Endothelial cell of umbilical vein (primary cell): Measurements from ENCODE around the gene UBE3B.

Experiments used
- EZH2 ChIP-seq: IDR thresholded peaks from 2 replicates; pipeline ENCODE4 v1.6.1; 2012; ENCODE audit warnings: borderline replicate concordance, low read depth, mild to moderate bottlenecking, moderate library complexity, low read length, inconsistent platforms; ENCODE audit not compliant: severe bottlenecking
- FOS ChIP-seq: IDR thresholded peaks from 2 replicates; pipeline ENCODE4 v1.6.1; 2011; ENCODE audit warnings: mild to moderate bottlenecking, low read length, moderate library complexity, borderline replicate concordance; ENCODE audit not compliant: insufficient read depth
- JUN ChIP-seq: IDR thresholded peaks from 2 replicates; pipeline ENCODE4 v1.6.1; 2011; ENCODE audit warnings: borderline replicate concordance, low read depth; ENCODE audit not compliant: insufficient read length, insufficient read depth
- MYC ChIP-seq: IDR thresholded peaks from one replicate; pipeline ENCODE4 v1.6.1; 2011; ENCODE audit warnings: mild to moderate bottlenecking, low read depth, low read length
- POLR2A ChIP-seq: IDR thresholded peaks from 2 replicates; pipeline ENCODE4 v1.6.1; 2012; ENCODE audit warnings: low read depth, mild to moderate bottlenecking, control low read depth, low read length
- POLR2AphosphoS5 ChIP-seq: IDR thresholded peaks from 2 replicates; pipeline ENCODE4 v1.6.1; 2012; ENCODE audit warnings: low read depth, mild to moderate bottlenecking, control low read depth, low read length, moderate library complexity; ENCODE audit not compliant: insufficient read depth
- TF ChIP-seq, protein P1 (sequence below): IDR thresholded peaks from 2 replicates; pipeline ENCODE4 v1.6.1; 2011; ENCODE audit not compliant: insufficient read depth, insufficient read length
- TF ChIP-seq, protein P2 (sequence below), 2 donors: IDR thresholded peaks; 1 replicate in 1 of 2; 2 replicates in 1 of 2; pipeline ENCODE4 v1.5.1; 2011; ENCODE audit warnings: low read length in 2 of 2, mild to moderate bottlenecking in 2 of 2, moderate library complexity in 2 of 2, control low read depth in 1 of 2, inconsistent platforms in 1 of 2, low read depth in 1 of 2; ENCODE audit not compliant: insufficient read depth in 1 of 2; ENCODE audit errors: extremely low read depth in 1 of 2

DNA sequence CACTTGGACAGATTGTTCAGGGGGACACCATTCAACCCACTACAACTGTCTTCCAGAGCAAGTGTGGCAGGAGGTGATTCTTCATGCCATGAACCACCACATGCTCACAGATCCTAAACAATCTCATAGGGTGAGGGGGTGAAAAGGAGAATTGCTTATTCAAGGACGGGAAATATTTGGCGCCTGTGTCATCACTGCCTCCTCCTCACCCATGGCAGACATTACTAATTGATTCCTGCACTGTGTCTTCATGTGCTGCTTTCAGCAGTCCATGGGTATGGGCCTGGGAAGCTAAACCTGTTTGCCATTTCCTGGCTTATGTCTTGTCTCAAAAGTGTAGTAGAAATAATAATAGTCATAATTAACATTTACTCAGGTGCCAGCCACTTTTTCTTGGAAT lies 64.6 kb downstream of the UBE3B start:
- TF ChIP-seq EZH2: no peak
- no peak for TF ChIP-seq POLR2A
- TF ChIP-seq, protein P1, sequence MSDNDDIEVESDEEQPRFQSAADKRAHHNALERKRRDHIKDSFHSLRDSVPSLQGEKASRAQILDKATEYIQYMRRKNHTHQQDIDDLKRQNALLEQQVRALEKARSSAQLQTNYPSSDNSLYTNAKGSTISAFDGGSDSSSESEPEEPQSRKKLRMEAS: no peak
- TF ChIP-seq, protein P2, sequence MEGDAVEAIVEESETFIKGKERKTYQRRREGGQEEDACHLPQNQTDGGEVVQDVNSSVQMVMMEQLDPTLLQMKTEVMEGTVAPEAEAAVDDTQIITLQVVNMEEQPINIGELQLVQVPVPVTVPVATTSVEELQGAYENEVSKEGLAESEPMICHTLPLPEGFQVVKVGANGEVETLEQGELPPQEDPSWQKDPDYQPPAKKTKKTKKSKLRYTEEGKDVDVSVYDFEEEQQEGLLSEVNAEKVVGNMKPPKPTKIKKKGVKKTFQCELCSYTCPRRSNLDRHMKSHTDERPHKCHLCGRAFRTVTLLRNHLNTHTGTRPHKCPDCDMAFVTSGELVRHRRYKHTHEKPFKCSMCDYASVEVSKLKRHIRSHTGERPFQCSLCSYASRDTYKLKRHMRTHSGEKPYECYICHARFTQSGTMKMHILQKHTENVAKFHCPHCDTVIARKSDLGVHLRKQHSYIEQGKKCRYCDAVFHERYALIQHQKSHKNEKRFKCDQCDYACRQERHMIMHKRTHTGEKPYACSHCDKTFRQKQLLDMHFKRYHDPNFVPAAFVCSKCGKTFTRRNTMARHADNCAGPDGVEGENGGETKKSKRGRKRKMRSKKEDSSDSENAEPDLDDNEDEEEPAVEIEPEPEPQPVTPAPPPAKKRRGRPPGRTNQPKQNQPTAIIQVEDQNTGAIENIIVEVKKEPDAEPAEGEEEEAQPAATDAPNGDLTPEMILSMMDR (IDR thresholded peaks at IDR 0.05; ENCODE audit: extremely low read depth in 1 of 2, insufficient read depth in 1 of 2, low read depth in 1 of 2, low read length in 2 of 2): no peak
- TF ChIP-seq POLR2AphosphoS5: no peak
- no peak for TF ChIP-seq MYC
- TF ChIP-seq JUN: no peak
- no peak for TF ChIP-seq FOS
